ENCODE measurements around the gene ZNF592. TPM values are rescaled to one million over a fixed set of nuclear protein-coding genes. Genes with fewer than 3 reads are reported as not detected.

The ZNF592 gene
- total RNA-seq, 1 experiment from 2014 or later, result 34.6 TPM

DNA sequence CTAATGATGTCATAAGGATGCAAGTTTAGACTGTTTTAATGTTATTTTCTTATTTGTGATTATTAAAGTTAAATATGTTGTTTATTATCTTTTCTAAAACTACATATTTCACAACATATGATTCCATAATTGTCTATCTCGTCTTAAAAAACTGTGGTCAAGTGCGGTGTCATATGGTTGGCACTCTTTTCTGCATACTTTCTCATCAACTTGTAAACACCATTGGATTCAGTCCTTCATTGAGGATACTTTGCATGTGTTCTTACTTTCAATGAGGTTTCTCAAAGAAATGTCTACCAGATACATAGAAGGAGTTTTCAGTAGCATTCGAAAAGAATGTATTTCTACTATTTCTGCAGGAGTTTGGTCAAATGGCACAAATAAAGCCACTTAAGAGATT lies 46.8 kb downstream of the ZNF592 start:
- Histone ChIP-seq H4K5ac (ENCODE audit: insufficient read length, low read depth, low read length) (no peak overlapping the region), H2BK5ac (ENCODE audit: insufficient read length, low read length) (no peak overlapping the region), H2AK5ac (ENCODE audit: insufficient read length, low read length) (no peak overlapping the region), H4K8ac (replicated peaks; ENCODE audit: insufficient read length, low read depth, low read length) (no peak overlapping the region), H2BK12ac (ENCODE audit: insufficient read length, low read depth, low read length) (no peak overlapping the region), H4K91ac (ENCODE audit: insufficient read length, low read depth, low read length) (no peak overlapping the region), H3K79me2 (ENCODE audit: insufficient read depth, low read length) (no peaks in the 10 kb centered on the region), H2BK20ac (ENCODE audit: low read depth, low read length, poor library complexity, severe bottlenecking) (no peak overlapping the region), H3K27me3 (ENCODE audit: insufficient read depth, low read length) (no peaks in the 10 kb centered on the region), H3K9ac (ENCODE audit: extremely low read depth, insufficient read length, low read length) (no peak overlapping the region), H4K20me1 (ENCODE audit: control insufficient read depth, insufficient read depth, insufficient read length) (no peaks in the 10 kb centered on the region), H3K4me2 (ENCODE audit: insufficient read depth, insufficient read length, low read length) (no peak overlapping the region), H3T11ph (ENCODE audit: low read length) (no peak overlapping the region), H3K27ac (ENCODE audit: insufficient read length, low read depth, low read length) (no peak overlapping the region), H3K18ac (ENCODE audit: insufficient read length, low read depth, low read length) (no peak overlapping the region), H2BK120ac (ENCODE audit: low read depth, low read length, poor library complexity, severe bottlenecking) (no peak overlapping the region), H2BK15ac (ENCODE audit: low read depth, low read length) (no peak overlapping the region), H3K14ac (ENCODE audit: insufficient read depth, low read length) (no peak overlapping the region), H3K79me1 (ENCODE audit: insufficient read depth, low read depth, low read length, poor library complexity, severe bottlenecking) (peaks cover 5% of the 10 kb centered on the region), H2AFZ (ENCODE audit: low read length) (no peak overlapping the region), H3K4me1 (ENCODE audit: insufficient read depth, low read length) (no peaks in the 10 kb centered on the region), H3K9me3 (ENCODE audit: control insufficient read depth, low read depth, low read length) (no peaks in the 10 kb centered on the region), H3K23me2 (ENCODE audit: insufficient read length, low read depth, low read length, poor library complexity, severe bottlenecking) (no peaks in the 10 kb centered on the region), H3K56ac (ENCODE audit: insufficient read length, low read depth, low read length) (no peak overlapping the region), H3K23ac (ENCODE audit: insufficient read length, low read depth, low read length) (no peak overlapping the region), H3K4ac (ENCODE audit: low read depth, low read length) (no peak overlapping the region)
- H3K4me3 Mint-ChIP-seq, result no peak overlapping the region
- no peaks in the 10 kb centered on the region for H3K27me3 Mint-ChIP-seq (ENCODE audit: low read depth)
- DNase-seq, result no peak
- no peaks in the 10 kb centered on the region for H3K4me1 Mint-ChIP-seq
- WGBS (ENCODE audit: extremely low coverage, insufficient read length, low lambda C conversion rate), result no CpG with 5 or more reads among the region's 3 CpGs
- TF ChIP-seq, protein P1, sequence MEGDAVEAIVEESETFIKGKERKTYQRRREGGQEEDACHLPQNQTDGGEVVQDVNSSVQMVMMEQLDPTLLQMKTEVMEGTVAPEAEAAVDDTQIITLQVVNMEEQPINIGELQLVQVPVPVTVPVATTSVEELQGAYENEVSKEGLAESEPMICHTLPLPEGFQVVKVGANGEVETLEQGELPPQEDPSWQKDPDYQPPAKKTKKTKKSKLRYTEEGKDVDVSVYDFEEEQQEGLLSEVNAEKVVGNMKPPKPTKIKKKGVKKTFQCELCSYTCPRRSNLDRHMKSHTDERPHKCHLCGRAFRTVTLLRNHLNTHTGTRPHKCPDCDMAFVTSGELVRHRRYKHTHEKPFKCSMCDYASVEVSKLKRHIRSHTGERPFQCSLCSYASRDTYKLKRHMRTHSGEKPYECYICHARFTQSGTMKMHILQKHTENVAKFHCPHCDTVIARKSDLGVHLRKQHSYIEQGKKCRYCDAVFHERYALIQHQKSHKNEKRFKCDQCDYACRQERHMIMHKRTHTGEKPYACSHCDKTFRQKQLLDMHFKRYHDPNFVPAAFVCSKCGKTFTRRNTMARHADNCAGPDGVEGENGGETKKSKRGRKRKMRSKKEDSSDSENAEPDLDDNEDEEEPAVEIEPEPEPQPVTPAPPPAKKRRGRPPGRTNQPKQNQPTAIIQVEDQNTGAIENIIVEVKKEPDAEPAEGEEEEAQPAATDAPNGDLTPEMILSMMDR (conservative IDR thresholded peaks at IDR 0.05), result no peak
- H3K36me3 Mint-ChIP-seq (ENCODE audit: insufficient read depth in 1 of 3, low read depth in 3 of 3), result peaks cover 9 to 62% (median 36%) of the 10 kb centered on the region in 3 experiments; a peak in 6 of 7 replicates
- H3K9me3 Mint-ChIP-seq, result no peaks in the 10 kb centered on the region
- no peak overlapping the region for H3K27ac Mint-ChIP-seq

Measured in H9 (cell line).